C4-2B (cell line): ENCODE results near the gene GABARAPL1.
A peak's percentile ranks its signal among the peaks of the same experiment; 100 is the strongest.

Source experiments
- H3K27ac ChIP-seq: fragments of 450-650 bp; 2 replicates; pipeline ENCODE4 v1.5.1; 2017
- ZFX ChIP-seq: fragments of 450-650 bp; IDR thresholded peaks from 2 replicates; pipeline ENCODE4 v1.6.1; 2017
- TF ChIP-seq, protein P1 (sequence below): fragments of 450-650 bp; conservative IDR thresholded peaks from 2 replicates; pipeline ENCODE4 v1.5.1; 2017; ENCODE audit warnings: mild to moderate bottlenecking

GABARAPL1 gene

DNA sequence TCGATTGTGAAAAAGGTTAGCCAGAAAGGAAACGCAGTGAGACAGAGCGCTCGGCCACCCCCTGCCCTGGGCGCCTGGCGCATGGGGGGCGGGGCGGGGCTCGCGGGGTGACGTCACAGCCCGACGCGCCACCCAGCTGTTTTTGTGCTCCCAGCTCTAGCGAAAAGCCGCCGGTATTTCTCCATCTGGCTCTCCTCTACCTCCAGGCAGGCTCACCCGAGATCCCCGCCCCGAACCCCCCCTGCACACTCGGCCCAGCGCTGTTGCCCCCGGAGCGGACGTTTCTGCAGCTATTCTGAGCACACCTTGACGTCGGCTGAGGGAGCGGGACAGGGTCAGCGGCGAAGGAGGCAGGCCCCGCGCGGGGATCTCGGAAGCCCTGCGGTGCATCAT lies at the start of gene GABARAPL1:
Gene GABARAPL1 (plus strand): TSS at position 139 of the 393 bp plus-strand sequence. CDS start 253 bp downstream, at position 392.
- peak within 1 kb of the TSS; percentile 77 for H3K27ac ChIP-seq
- TF ChIP-seq, protein P1, sequence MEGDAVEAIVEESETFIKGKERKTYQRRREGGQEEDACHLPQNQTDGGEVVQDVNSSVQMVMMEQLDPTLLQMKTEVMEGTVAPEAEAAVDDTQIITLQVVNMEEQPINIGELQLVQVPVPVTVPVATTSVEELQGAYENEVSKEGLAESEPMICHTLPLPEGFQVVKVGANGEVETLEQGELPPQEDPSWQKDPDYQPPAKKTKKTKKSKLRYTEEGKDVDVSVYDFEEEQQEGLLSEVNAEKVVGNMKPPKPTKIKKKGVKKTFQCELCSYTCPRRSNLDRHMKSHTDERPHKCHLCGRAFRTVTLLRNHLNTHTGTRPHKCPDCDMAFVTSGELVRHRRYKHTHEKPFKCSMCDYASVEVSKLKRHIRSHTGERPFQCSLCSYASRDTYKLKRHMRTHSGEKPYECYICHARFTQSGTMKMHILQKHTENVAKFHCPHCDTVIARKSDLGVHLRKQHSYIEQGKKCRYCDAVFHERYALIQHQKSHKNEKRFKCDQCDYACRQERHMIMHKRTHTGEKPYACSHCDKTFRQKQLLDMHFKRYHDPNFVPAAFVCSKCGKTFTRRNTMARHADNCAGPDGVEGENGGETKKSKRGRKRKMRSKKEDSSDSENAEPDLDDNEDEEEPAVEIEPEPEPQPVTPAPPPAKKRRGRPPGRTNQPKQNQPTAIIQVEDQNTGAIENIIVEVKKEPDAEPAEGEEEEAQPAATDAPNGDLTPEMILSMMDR: no peak
- no peak for TF ChIP-seq ZFX

DNA sequence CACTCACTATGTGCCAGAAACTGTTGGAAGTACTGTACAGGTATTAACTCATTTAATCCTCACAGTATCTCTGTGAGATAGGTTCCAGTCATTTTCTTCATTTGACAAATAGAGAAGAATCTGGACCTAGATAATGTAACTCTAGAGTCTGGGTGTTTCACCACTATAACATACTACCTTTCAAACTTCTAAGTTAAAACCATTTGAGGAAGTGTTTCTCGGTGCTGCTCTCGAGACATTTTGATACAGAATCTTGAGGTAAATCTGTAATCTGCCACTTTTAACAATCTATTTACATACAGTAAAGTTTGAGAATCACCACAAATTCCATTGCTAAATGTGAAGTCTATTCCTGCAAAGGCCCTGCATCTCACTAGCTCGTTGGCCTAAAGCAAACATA lies 49.6 kb upstream of the GABARAPL1 start:
- no peak overlapping the region for H3K27ac ChIP-seq
- TF ChIP-seq, protein P1: no peak
- TF ChIP-seq ZFX: no peak

DNA sequence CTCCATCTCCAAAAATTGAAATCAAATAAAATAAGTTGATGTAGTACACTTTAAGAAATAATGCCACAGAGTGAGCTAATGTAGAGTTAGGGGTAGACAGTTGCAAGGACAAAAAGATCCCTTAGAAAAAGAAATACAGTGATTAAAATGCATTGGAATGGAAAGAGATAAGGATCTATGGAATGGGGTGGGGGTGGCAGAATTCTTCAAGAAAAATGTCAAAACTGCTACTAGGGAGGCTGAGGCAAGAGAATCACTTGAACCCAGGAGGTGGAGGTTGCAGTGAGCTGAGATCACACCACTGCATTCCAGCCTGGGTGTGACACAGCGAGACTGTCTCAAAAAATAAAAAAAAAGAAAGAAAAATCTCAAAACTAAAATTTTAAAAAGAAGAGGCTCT lies 47.3 kb upstream of the GABARAPL1 start:
- TF ChIP-seq, protein P1: no peak
- TF ChIP-seq ZFX: no peak

DNA sequence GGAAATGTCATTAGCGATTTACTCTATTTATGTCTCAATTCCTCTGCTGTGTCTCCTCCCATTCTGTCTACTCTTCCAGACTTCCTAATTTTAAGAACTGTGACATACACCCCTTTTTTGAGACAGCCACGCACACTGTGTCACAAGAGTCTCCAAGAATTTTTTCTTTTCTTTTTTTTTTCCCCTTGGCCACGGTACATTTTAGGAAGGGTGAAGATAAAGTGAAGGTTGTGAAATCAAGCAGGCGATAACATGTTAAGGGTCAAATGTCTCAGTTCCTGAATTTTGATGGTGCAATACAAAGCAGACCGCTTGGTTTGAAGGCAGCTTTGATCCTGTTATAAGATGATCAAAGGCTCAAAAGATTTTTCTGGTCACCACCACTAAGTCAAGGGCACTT lies 45.1 kb upstream of the GABARAPL1 start:
- H3K27ac ChIP-seq: no peak overlapping the region
- TF ChIP-seq, protein P1: no peak
- TF ChIP-seq ZFX: no peak

More for the DNA sequence above, 47.3 kb upstream of the GABARAPL1 start:
- no peak overlapping the region for H3K27ac ChIP-seq

DNA sequence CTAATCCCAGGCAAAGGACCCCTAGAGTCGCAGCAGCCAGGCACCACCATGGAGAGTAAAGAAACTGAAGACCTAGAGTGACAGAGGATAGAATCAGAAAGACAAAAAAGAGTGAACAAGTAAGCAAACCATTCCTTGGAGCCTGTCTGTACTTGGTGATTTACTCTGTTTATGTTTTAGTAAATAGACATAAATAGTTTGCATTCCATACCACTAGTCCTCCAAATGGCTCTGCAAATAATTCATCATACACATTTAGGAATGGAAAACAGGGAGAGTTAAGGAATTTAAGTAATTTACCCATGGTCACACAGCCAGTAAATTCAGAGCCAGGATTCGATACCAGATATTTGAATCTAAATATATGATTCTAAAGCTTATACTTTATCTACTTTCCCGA lies 43.6 kb upstream of the GABARAPL1 start:
- H3K27ac ChIP-seq: no peak overlapping the region
- no peak for TF ChIP-seq ZFX
- TF ChIP-seq, protein P1: no peak

DNA sequence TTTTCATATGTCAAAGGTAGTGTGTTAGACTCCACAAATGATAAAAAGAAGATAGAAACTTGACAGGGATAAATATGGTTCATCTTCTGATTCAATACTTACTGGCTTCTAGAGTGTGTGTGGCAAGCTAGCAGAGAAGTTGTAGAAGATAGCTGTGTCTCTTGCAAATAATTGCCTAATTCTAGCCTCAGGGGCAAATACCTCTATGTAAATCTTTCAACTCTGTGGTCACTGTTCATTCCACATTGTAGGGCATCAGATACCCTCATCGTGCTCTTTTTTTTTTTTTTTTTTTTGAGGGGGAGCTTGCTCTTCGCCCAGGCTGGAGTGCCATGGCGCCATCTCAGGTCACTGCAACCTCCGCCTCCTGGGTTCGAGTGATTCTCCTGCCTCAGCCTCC lies 42.5 kb upstream of the GABARAPL1 start:
- H3K27ac ChIP-seq: no peak overlapping the region
- TF ChIP-seq, protein P1: no peak
- TF ChIP-seq ZFX: no peak

DNA sequence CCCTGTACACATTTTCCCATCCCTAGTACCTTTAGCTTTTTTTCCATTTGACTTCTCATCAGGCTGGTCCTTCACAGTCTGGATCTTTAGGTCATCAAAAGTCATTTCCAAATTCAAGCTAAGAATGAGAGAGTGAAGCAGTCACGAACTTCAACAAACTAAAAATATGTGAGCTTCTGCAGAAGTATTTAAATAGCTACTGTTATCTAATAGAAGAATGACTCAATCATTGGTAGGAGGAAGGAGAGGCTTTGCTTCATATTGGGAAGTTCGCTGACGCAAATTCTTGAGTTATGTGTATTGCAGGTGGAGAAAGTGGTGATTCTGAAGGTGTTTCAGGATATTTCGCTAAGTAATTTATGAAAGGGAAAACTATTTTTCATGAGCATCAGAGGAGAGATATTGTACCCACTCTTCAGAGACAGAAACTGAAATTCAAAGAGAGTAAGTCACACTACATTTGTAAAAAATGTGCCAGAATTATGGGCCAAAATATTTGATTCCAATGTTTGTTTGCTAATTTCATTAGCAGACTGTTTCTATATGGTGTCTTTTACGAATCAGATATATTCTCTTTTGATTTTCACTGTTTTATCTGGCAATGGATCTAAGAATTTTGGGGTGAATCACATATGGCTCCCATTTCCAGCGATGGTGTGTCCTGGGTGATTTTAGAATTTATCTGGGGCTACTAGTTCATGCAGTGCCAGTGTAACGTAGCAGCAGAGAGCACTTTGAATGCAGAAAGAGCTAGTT lies 40.5 kb upstream of the GABARAPL1 start, which contains the start of gene OLR1:
Gene OLR1 (minus strand): TSS at position 160 of the 756 bp plus-strand sequence. CDS start 55 bp downstream, at position 105.
- no peak for TF ChIP-seq ZFX
- TF ChIP-seq, protein P1: no peak
- no peak within 1 kb of the TSS for H3K27ac ChIP-seq
